Caco-2 (cell line): ENCODE data around the gene JAG2. TPM values are rescaled to one million over a fixed set of nuclear protein-coding genes. Genes with fewer than 3 reads are reported as not detected.

Source experiments
- BruUV-seq: library from RNA; stranded (reverse); fragments of 400-500 nt; replicated peaks from 2 replicates; lab custom pipeline; 2021; lab: Mats Ljungman, UMichigan
- CTCF ChIA-PET: fragments of 300-600 bp; sonication (Branson Sonifier 250); formaldehyde crosslinking; loops from one replicate; lab custom pipeline; 2022; ENCODE audit warnings: antibody characterized with exemption; lab: Charles Lee
- POLR2A ChIA-PET: fragments of 300-600 bp; sonication (Branson Sonifier 250); formaldehyde crosslinking; loops from one replicate; lab custom pipeline; 2022; ENCODE audit warnings: antibody characterized with exemption; lab: Charles Lee
- DNase-seq, 2 experiments: peaks; one replicate each; pipeline versions ENCODE4 v3.0.0 to v3.0.0-alpha.2; 2020 to 2022
- H3K27me3 ChIP-seq: replicated peaks from 2 replicates; pipeline ENCODE4 v1.6.0; 2011; ENCODE audit warnings: low read length; ENCODE audit not compliant: control insufficient read depth, insufficient read depth
- H3K36me3 ChIP-seq: 2 replicates; pipeline ENCODE4 v1.5.1; 2011; ENCODE audit warnings: low read length; ENCODE audit not compliant: control insufficient read depth, insufficient read depth
- H3K4me1 ChIP-seq: fragments of 250-450 bp; sonication (Bioruptor Pico); 2 replicates; pipeline ENCODE4 v1.5.1; 2020; ENCODE audit warnings: mild to moderate bottlenecking
- H3K4me3 ChIP-seq: 2 replicates; pipeline ENCODE4 v1.5.1; 2011; ENCODE audit warnings: low read depth, mild to moderate bottlenecking, control low read depth, low read length
- H3K9me3 ChIP-seq: fragments of 250-450 bp; sonication (Bioruptor Pico); 2 replicates; pipeline ENCODE4 v1.5.1; 2020; ENCODE audit warnings: mild to moderate bottlenecking, moderate library complexity
- H3K27ac Mint-ChIP-seq: one replicate; pipeline ENCODE4 v1.8.0; 2022; ENCODE audit warnings: mixed read lengths; ENCODE audit not compliant: unreplicated experiment
- H3K27me3 Mint-ChIP-seq: one replicate; pipeline ENCODE4 v1.8.0; 2022; ENCODE audit warnings: mixed read lengths; ENCODE audit not compliant: insufficient read depth, unreplicated experiment
- H3K36me3 Mint-ChIP-seq: one replicate; pipeline ENCODE4 v1.8.0; 2022; ENCODE audit warnings: mild to moderate bottlenecking, mixed read lengths; ENCODE audit not compliant: insufficient read depth, unreplicated experiment
- H3K4me1 Mint-ChIP-seq: one replicate; pipeline ENCODE4 v1.8.0; 2022; ENCODE audit warnings: low read depth, mixed read lengths; ENCODE audit not compliant: unreplicated experiment
- H3K4me3 Mint-ChIP-seq: one replicate; pipeline ENCODE4 v1.8.0; 2022; ENCODE audit warnings: mild to moderate bottlenecking, moderate library complexity, mixed read lengths; ENCODE audit not compliant: unreplicated experiment
- H3K9me3 Mint-ChIP-seq: one replicate; pipeline ENCODE4 v1.8.0; 2022; ENCODE audit warnings: mixed read lengths; ENCODE audit not compliant: unreplicated experiment
- CTCF ChIP-seq, 2 experiments: fragments of 200-600 bp in 1 of 2; IDR thresholded peaks; 1 replicate in 1 of 2; 2 replicates in 1 of 2; pipeline versions ENCODE4 v1.5.1 to v1.8.0; 2011 to 2022; ENCODE audit warnings: antibody characterized with exemption in 1 of 2, control low read depth in 1 of 2, inconsistent platforms in 1 of 2, low read depth in 1 of 2, low read length in 1 of 2, mild to moderate bottlenecking in 1 of 2, moderate library complexity in 1 of 2; ENCODE audit not compliant: insufficient read depth in 1 of 2, severe bottlenecking in 1 of 2, unreplicated experiment in 1 of 2
- intact Hi-C: fragments of 100-400 bp; cut with micrococcal nuclease; formaldehyde crosslinking; loops from one replicate; pipeline ENCODE4 v1.10.0; 2022; ENCODE audit not compliant: unreplicated experiment
- total RNA-seq: library from RNA; stranded (reverse); gene quantifications from 2 replicates; pipeline ENCODE4 v1.2.3, GENCODE V29; 2022

The JAG2 gene
- total RNA-seq, 1 experiment from 2014 or later = 43.0 TPM

- Histone ChIP-seq H3K27me3 (no peaks in the 10 kb centered on the region), H3K4me1 (no peaks in the 10 kb centered on the region), H3K4me3 (no peak overlapping the region), H3K36me3 (peaks cover 1% of the 10 kb centered on the region; the same call in 1 of the 2 replicates), H3K9me3 (no peaks in the 10 kb centered on the region)
- intact Hi-C loops = no loop called here
- Mint-ChIP-seq H3K4me3 (no peak overlapping the region), H3K27ac (no peak overlapping the region), H3K27me3 (no peaks in the 10 kb centered on the region), H3K36me3 (peaks cover 21% of the 10 kb centered on the region), H3K9me3 (no peaks in the 10 kb centered on the region), H3K4me1 (no peaks in the 10 kb centered on the region)
- ChIA-PET CTCF (no interaction called here), POLR2A (no interaction called here)
- TF ChIP-seq CTCF (IDR thresholded peaks at IDR 0.05; ENCODE audit: insufficient read depth in 1 of 2, low read depth in 1 of 2, low read length in 1 of 2, severe bottlenecking in 1 of 2, unreplicated experiment in 1 of 2) = no peak
- DNase-seq = no peak
- BruUV-seq = no TSS peak
Measured at GRCh38 chr14:105215602-105216001, 47.0 kb upstream of the JAG2 start.

- no peaks in the 10 kb centered on the region for H3K9me3 Mint-ChIP-seq
- no peak overlapping the region for H3K4me3 Mint-ChIP-seq
- intact Hi-C loops = no loop called here
- Histone ChIP-seq H3K27me3 (no peaks in the 10 kb centered on the region), H3K4me3 (no peak overlapping the region), H3K9me3 (no peaks in the 10 kb centered on the region), H3K4me1 (no peaks in the 10 kb centered on the region), H3K36me3 (peaks cover 1% of the 10 kb centered on the region; the same call in 1 of the 2 replicates)
- peaks cover 18% of the 10 kb centered on the region for H3K36me3 Mint-ChIP-seq
- no peak overlapping the region for H3K27ac Mint-ChIP-seq
- DNase-seq = no peak
- no peaks in the 10 kb centered on the region for H3K4me1 Mint-ChIP-seq
- no peaks in the 10 kb centered on the region for H3K27me3 Mint-ChIP-seq
- no TSS peak for BruUV-seq
- CTCF ChIA-PET = interaction anchor here (0.6 kb wide), 1 partner anchor 20 kb away, joined by 4 read pairs; no protein-coding TSS in a partner anchor
- POLR2A ChIA-PET = no interaction called here
- no peak for TF ChIP-seq CTCF (IDR thresholded peaks at IDR 0.05; ENCODE audit: insufficient read depth in 1 of 2, low read depth in 1 of 2, low read length in 1 of 2, severe bottlenecking in 1 of 2, unreplicated experiment in 1 of 2)
Measured at GRCh38 chr14:105214324-105214915, 45.8 kb upstream of the JAG2 start.

- no TSS peak for BruUV-seq
- Histone ChIP-seq H3K4me1 (no peaks in the 10 kb centered on the region), H3K9me3 (no peaks in the 10 kb centered on the region), H3K36me3 (peaks cover 1% of the 10 kb centered on the region; the same call in 1 of the 2 replicates), H3K4me3 (no peak overlapping the region), H3K27me3 (no peaks in the 10 kb centered on the region)
- H3K4me1 Mint-ChIP-seq = no peaks in the 10 kb centered on the region
- DNase-seq = no peak
- H3K4me3 Mint-ChIP-seq = no peak overlapping the region
- POLR2A ChIA-PET = no interaction called here
- H3K36me3 Mint-ChIP-seq = peaks cover 18% of the 10 kb centered on the region
- no peaks in the 10 kb centered on the region for H3K27me3 Mint-ChIP-seq
- H3K27ac Mint-ChIP-seq = no peak overlapping the region
- intact Hi-C loops = no loop called here
- no peaks in the 10 kb centered on the region for H3K9me3 Mint-ChIP-seq
- no peak for TF ChIP-seq CTCF (IDR thresholded peaks at IDR 0.05; ENCODE audit: insufficient read depth in 1 of 2, low read depth in 1 of 2, low read length in 1 of 2, severe bottlenecking in 1 of 2, unreplicated experiment in 1 of 2)
- CTCF ChIA-PET = interaction anchor here (0.6 kb wide), 1 partner anchor 19 kb away, joined by 4 read pairs; no protein-coding TSS in a partner anchor
Measured at GRCh38 chr14:105213361-105213760, 44.8 kb upstream of the JAG2 start.
